Measurements from ENCODE around the gene SLF1.

- no peak for TF ChIP-seq POLR2AphosphoS5 (IDR thresholded peaks at IDR 0.05; ENCODE audit: low read depth, low read length)
- TF ChIP-seq CTCF (IDR thresholded peaks at IDR 0.05) = no peak
- no peak for TF ChIP-seq MAX (IDR thresholded peaks at IDR 0.05; ENCODE audit: low read depth)
- no peak for TF ChIP-seq EP300 (IDR thresholded peaks at IDR 0.05; ENCODE audit: borderline replicate concordance in 1 of 2, low read depth in 1 of 2, low read length in 1 of 2)
- TF ChIP-seq TCF12 (IDR thresholded peaks at IDR 0.05) = no peak
- no peak for TF ChIP-seq TAF1 (IDR thresholded peaks at IDR 0.05; ENCODE audit: borderline replicate concordance, low read depth, low read length)
Observed at GRCh38 chr5:94699562-94699961, 81.1 kb downstream of the SLF1 start.

Measured in SK-N-SH (cell line).